Raji (cell line): Measurements from ENCODE around the gene PTPN5.

Experiments
- POLR2A ChIP-seq: IDR thresholded peaks from 2 replicates; pipeline ENCODE4 v1.6.1; 2011; ENCODE audit warnings: low read depth, low read length, control low read depth; ENCODE audit not compliant: insufficient read depth

The PTPN5 gene

DNA sequence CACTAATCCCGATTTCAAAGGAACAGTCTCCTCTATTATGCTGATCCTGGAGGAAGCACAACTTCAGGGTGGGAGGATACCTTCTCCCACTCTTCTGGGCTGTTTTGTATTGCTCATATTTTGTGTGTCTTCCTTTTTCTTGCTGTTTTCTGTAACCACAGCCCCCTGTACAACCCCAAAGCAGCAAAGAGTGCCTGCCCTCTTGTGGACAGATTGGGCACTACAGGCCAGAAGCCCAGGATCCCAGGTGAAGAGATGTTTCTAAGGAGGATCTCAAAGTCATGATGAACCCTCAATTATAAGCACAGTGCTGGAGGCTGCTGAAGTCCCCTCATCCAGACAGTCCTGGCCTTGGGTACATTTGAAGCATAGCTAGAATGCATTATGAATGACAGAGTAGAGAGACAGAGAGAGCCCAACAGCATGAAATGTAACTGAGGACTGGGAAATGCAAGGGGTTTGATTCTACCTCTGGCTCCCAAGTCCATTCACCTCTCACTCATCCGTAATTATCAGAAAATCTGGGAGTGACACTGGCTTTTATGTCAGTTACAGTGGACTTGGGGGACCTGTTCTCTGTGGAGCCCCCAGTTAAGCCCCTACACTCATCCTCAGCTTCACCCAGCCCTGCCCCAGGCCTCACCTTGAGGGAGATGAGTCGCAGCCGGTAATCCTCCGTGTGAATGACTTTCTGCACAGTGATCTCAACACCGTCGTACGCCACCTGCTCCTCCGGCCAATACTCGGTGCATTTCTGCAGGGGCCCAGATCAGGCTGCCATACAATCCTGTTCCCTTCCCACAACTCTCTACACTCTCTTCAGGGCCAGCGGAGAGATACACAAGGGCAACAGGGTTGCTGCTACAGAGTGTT is 59.4 kb downstream of the PTPN5 start:
- TF ChIP-seq POLR2A: no peak

- TF ChIP-seq POLR2A: no peak
These were observed 60.2 kb downstream of the PTPN5 start for GRCh38 chr11:18731441-18731840.

DNA sequence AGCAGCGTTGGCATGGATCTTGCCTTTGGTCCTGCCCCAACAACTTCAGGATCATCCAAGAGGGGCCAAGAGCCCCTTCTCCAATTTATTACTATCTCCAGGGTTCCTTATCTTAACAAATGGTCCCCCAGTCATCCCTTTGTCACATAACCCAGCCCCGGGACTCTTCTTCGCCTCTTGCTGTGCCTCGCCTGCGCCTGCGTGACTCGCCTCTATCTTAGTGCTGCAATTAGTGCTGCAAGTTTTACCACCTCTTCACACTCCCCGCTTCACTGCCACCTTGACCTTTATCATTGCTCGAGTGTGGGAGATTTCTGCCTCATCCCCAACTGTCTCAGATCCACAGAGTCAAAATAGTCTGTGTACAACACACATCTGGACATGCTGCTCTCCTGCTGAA is 61.6 kb downstream of the PTPN5 start:
- no peak for TF ChIP-seq POLR2A

DNA sequence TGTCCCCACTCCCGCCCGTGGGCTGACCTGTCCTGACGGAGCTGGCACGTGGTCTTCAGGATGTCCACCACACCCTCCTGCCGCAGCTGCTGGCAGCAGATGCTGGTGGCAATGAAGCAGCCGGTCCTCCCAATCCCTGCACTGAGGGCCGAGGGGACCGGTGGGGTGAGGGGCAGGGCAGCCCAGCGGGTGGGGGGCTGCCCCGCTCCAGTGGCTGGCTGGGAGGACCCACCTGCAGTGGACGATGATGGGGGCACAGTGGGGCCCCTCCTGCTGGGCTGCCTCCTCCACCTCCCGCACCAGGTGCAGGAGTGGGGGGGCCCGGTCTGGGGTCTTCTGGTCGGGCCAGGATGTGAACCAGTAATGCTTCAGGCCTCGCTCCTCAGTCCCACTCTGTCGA is 62.2 kb downstream of the PTPN5 start:
- TF ChIP-seq POLR2A: no peak

DNA sequence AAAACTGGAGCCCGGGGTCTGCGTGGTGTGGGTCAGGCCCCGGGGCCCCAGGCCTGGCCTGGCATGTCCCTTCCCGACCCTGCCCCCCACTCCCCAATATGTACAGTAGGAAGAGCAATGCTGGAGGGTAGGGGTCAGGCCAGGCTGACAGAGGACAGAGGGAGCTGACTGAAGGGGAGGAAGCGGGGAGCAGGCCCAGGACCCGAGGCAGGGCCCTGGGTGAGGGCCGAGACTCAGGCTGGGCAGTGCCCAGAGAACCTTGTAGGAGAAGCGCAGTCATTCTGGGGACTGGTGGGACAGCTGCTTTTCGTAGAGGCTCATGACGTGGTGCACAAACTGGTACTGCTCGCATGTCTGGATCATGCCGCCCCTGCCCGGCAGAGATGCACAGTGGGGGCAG is 62.9 kb downstream of the PTPN5 start:
- TF ChIP-seq POLR2A: no peak

DNA sequence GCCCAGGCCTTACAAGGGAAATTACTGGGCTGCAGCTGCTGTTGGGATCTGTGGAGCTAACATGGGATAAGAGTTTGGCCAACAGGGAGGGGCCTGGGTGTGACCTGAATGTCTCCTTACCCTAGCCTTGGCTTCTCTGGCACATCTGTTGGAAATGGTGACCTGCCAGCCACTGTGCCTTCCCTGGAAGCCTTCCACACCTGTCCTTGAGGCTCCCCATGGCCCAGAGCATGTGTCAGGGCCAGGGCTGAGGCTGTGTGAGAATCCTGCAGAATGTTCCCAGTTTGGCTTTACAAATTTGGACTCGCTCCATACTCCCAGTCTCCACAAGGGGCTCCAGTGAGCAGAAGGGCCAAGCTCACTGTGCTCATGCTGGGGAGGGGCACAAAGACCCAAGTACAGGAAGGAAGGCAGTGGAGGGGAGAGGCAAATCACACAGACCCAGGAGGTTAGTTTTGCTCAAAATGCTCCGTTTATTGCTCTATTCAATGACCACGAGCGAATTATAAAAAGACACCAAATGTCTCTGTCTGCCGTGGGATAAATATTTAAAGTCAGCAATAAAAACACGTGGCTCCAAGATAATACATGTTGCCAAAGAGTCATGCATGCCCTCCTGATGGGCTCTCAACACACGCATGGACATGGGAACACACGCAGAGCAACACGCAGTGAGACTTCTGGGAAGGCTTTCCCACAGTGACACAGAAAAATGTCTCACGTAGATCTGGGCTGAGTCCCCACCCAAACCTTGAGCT is 63.9 kb downstream of the PTPN5 start:
- no peak for TF ChIP-seq POLR2A

DNA sequence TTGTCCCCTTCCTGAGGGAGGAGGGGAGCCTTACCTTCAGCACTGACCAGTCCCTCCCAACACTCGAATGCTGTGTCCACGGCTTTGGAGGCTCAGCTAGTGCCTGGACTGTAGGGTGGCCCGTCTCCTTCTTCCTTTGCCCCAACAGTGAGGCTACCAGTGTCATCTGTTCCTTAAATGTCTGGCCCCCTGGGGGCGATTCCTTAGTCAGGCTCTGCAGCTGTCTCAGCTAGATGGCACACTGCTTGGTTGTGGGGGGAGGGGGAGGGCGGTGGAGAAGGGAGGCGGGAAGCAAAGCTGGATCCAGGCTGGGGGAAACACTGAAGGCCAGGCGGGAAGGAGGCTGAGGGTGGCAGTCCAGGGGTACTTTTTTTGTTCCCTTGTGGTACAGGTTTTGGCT is 65.6 kb downstream of the PTPN5 start, which contains the start of gene IGSF22:
TSS of gene IGSF22 (minus strand) at position 149 of the 400 bp plus-strand sequence. CDS start 1,952 bp downstream, outside the sequence.
- no peak for TF ChIP-seq POLR2A

DNA sequence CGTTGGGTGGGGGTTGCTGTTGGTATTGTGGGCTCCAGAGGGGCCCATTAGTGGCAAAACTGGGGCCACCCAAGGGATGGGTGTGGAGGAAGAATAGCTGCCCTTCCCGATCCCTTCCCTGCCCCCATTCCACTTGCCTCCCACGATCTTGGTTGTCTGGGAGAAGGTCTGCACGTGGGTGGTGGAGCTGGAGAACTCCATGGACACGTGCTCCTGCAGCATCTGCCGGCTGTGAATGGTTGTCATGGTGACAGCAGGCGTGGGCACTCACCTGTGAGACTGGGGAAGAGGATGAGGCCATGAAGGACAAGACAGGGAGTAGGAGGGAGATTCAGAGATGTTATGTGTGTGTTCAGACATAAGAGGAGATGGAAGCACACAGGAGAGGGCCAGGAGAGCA is 67.6 kb downstream of the PTPN5 start:
- TF ChIP-seq POLR2A: no peak

DNA sequence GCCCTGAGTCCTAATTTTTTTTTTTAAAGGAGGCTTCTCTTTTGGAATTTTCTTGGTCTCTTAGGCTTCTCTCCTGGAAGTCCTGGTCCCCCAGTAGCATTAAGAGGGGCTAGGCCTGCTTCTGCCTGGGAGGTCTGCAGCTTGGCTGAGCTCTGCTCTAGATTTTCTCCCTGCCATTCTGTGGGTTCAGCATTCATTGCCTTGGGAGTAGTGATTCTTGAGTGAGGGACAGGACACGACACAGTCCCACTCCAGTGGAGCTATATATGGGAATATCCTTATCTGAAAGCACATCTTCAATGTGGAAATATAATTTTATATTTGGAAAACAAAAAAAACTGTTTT is 69.3 kb downstream of the PTPN5 start:
- TF ChIP-seq POLR2A: no peak

DNA sequence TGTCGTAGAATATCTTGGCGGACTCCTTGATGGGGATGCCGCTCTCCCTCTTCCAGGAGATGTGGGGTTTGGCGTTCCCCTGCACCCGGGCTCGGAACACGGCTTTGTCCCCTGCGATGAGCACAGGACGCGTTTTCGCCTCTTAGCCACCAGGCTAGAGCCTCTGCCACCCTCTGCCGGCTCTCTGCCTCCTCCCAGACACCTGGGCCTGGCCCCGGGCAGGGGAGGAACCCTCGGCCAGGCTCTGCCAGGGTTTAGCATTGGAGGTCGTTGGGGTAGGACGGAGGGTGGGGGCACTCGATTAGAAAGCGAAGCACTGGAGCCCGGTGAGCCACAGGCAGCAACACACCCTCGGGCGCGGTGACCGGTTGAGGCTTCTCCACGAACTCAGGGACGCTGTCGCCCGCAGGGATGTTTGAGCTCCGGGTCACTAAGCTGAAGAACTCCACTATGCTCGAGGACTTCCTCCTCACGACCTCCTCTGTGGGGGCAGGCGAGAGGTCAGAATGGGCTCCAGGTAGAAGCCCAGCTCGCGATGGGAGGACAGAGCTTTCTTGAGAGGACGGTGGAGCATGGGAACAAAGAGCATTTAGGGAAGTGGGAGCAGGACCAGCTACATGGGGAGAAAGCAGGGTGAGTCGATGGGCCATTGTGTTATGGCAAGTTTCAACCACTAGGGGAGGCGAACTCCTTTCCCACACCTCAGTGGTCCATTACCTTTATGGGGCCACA is 69.9 kb downstream of the PTPN5 start:
- no peak for TF ChIP-seq POLR2A

- no peak for TF ChIP-seq POLR2A
These were observed 70.6 kb downstream of the PTPN5 start for GRCh38 chr11:18720808-18721560.

GRCh38 chr11:18720091-18720807 is 71.3 kb downstream of the PTPN5 start:
- TF ChIP-seq POLR2A: no peak

GRCh38 chr11:18715476-18715875 is 76.1 kb downstream of the PTPN5 start:
- no peak for TF ChIP-seq POLR2A

GRCh38 chr11:18714443-18714780 is 77.2 kb downstream of the PTPN5 start:
- TF ChIP-seq POLR2A: no peak
